GM18520 (cell line): Measurements from ENCODE around the gene NBEA.

Experiments used
- ATAC-seq: cut with Tn5 transposase; IDR thresholded peaks from one replicate; pipeline ENCODE4 v1.9.1; 2021; ENCODE audit not compliant: unreplicated experiment

NBEA gene

DNA sequence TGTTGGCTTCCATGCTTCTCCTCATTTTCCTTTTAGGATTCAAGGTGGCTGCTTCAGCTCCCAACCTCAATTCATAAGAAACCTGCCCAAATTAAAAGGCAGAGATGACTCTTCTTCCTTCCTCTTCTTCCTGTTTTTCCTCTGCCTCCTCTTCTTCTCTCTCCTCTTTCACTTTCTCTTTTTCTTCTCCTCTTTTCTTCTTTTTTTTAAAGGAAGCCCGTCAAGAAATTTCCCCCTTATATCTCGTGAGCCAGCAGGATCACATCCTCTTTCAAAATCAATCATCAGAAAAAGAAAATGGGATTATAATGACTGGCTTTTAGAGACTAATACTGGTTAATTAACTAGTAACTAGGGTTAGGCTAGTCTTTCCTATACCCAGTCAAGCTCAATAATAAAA, 220.3 kb downstream of the NBEA start:
- ATAC-seq: no peak

DNA sequence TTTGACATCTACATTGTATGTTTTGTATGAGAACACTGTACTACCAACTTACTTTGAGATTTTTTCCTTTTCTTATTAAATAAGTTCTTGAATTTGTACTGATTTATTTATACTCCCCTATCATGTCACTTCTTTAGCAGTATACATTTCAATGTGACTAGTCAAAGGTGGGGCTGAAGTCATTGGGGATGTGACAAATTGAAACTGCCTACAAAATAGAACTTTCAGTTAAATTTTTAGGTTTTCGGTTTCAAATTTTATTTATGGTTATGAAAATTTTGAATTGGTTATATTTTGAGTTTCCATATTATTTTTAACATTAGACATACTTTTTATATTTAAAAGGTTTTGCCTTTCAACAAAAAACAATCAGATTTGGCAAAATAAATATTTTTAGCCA, 221.6 kb downstream of the NBEA start:
- ATAC-seq: peak; percentile 28

DNA sequence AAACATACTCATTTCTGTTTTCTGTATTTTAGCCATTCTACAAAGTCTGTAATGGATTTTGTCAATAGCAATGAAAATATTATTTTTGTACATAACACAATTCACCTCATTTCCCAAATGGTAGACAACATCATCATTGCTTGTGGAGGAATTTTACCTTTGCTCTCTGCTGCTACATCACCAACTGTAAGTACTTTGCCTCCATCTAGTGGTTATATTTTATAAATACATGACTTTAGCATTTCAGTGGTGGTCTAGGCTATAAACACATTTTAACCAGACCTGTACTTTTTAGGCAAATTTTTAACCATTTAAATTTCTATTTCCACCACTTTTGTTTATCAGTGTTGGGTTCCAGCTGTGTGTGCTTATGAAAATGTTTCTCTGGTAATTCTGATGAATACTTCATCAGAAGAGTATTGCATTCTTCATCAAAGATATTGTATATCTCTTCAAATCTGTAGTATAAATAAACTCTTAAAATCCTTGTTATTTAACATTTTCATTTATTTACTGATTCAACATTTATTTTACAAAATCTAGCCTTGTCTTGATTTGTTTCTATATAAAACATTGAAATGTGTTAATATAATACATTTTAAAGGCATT, 222.4 kb downstream of the NBEA start:
- ATAC-seq: peak; percentile 65

DNA sequence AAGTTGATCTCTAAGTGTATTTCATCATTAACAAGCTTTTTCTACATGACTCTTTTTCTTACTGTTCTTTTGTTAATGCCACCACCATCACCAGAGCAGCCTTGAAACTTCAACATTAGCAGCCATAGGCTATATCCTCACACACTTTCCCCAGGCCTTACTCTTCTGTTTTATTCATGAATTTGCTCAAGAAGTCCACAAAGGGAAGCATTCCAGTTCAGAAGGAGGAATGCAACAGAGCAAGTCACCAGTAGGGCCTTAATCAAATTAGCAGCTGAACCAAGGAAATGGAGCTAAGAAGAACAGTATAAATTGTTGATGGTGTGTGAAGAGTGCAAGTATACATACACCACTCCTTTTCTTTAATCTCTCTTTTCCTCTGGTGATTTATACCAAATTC, 223.1 kb downstream of the NBEA start:
- no peak for ATAC-seq

DNA sequence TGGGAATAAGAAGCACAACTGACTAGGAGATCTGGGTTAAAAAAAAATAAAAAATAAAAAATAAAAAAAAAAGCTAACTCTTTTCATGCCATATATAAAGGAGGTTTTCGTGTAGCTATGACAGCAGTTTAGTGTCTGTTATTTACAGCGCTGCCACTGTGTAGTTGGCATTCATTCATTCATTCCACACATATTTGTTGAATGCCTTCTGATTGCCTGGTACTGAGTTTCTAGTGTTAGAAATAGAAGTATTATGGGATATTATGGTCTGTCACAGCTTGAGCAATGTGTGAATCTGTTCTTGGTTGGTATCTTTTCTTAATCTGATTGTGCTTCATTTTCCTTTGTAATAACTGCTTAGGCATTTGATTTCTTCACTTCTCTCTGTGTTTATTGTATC, 237.4 kb downstream of the NBEA start:
- ATAC-seq: no peak

DNA sequence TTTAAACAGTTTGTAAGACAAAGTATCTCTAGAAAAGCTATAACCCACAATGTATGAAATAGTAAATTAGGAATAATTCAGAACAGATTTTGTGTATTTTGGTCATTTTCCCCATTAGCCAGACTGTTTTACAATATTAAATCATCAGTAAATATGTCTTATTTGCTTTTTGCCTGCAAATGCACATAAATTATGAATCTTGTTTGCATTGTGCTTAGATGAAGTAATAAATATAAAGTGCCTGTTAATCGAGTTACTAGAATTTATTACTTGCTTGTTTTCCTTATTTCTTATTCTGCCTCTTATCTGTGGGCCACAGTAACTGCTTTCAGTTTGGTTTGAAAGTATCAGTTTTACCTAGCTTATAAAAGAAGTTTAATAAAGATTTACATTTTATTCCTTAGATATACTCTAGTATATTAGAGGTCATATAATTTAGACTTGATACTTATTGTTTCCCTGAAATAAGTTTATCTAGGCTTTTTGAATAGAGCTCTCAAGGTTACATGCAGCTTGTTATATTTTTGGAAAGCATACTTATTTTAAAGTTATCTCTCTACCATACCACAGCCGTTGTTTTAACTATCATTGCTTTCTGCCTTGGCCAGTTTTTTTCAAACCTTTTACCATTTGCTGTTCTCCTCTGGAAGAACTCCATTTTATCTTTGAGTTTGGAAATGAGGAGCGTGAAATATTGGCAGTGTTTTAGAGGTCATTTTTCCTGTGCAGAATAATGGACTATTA, 238.0 kb downstream of the NBEA start:
- no peak for ATAC-seq

DNA sequence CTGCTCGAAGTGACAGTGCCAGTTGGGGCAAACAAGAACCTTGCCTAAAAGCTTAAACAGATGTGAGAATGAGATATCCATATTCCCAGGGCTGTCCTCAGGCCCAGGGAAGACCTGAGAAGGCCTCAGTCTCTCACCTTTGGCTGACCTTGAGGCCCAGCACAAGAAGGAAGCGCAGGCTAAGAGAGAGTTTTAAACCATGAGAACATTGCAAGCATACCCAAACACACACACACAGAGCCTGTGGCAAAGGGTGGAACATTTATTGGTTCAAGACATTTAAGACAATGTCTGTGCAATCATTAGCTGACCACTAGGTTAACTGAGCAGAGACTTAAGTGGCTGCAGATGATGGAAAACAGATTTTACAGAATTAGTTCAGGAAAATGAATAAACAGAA, 248.2 kb downstream of the NBEA start:
- no peak for ATAC-seq

DNA sequence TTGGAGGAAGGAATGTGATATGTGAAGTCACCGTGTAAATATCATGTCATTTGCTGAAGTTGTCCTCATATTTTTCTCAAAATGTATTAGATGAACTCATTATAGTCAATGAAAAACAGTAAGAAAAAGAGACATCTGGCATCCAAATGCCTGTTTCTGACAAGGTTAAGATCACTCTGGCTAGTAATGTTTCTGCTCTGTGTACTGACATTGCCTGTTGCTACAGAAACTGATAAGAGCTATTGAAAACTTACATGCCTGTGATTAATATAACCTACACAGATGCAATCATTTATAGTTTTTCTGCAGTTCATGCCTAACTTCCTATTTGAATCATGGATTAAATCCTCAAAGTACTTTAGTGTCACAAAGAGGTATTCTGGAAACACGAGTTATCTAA, 249.8 kb downstream of the NBEA start:
- ATAC-seq: no peak

DNA sequence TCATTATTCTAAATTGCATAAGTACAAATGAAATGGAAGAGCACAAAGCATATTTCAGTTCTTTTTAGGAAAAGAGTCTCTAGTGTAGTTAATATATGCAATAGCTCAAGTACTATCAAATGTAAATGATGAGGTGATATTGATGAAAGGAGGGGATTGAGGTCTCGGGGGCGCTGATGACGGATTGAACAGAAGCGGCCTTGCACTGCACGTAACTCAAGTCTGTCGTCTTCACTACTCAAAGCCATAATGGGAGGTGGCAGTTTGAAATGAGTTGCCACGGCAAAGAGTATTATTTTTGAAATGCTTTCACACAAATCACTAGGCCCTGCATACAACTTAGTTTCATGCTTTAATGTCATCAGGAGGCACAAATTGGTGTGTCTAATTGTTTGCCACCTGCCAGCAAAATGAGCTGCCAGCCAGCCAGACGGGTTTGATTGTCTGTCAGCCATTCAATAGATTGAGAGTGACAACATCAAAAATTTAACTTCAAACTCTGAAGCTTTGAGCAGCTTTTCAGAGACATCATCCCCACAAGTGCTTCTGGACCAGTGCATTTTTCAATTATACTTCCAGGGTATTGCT, 256.6 kb downstream of the NBEA start:
- ATAC-seq: no peak

DNA sequence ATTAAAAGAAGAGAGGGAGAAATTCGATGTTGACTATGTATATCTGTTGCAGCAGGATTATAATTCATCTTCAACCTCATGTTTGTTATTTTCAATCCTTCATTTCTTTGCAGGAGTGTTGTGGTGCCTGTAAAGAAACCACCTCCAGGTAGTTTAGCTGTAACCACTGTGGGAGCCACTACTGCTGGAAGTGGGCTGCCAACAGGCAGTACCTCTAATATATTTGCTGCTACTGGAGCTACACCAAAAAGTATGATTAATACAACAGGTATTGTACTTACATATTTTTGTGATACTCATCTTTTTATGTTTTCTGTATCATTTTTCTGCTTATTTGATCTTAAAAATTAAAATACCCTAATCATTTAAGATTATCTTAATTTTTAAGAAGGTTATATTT, 266.5 kb downstream of the NBEA start:
- no peak for ATAC-seq

DNA sequence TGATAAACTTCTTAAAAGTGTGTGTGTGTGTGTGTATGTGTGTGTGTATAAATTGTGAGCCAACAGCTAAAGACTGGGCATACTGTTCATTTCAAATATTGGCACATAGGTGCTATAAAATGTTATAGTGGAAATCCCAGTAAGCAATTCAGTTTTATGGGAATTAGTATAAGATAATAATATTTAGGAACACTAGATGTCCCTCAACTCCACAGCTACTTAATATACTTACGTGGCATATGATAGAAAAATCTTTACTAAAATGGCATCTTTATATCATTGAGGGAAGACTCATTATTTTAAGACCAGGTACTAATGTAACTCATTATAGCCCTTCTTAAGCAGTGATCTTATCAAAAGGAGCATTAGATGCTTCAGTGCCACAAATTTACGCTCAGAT, 268.2 kb downstream of the NBEA start:
- ATAC-seq: no peak

DNA sequence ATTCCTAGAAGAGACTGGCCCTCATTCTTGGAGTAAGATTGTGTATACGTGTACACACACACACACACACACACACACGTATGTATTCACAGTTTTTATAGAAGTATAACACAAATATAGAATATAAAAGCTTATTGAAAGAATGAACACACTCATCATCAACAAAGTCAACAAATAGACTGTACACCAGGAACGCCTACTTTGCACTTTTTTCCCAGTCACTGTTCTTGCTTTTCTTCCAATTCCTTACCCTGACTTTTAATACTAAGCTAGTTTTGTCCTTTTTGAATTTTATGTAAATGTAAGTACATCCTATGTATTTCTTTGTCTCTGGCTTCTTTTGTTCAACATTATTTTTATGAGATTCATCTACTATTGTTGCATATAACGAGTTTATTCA, 269.9 kb downstream of the NBEA start:
- no peak for ATAC-seq

DNA sequence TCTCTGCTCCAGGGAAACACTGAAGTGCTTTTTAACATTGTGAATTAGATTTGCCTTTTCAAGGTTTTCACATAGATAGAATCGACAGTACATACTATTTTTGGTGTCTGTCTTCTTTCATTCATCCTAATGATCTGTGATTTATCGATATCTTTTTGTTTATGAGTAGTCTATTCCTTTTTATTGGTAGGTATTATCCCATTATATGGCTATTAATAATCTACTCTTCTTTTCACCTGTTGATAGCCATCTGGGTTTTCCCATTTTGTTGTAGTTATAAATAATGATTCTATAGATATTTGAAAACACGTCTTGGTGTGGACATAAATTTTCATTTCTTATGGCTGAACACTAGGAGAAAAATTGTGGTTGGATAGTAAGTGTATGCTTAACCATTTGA, 271.8 kb downstream of the NBEA start:
- ATAC-seq: no peak

DNA sequence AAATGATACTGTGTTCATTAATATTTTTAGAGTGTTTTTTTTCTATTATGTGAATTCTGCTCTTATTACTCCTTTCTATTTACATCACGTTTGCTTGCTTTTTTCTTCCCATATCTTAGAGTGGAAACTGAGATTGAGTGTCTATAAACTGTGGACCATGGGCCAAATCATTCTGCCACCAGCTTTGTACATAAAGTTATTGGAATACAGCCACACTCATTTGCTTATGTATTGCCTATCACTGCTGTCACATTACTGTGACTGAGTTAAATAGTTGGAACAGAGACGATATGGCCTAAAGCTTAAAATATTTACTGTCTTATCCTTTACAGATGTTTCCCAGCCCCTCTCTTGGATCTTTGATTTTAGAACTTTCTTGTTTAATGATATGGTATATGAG, 274.1 kb downstream of the NBEA start:
- no peak for ATAC-seq

DNA sequence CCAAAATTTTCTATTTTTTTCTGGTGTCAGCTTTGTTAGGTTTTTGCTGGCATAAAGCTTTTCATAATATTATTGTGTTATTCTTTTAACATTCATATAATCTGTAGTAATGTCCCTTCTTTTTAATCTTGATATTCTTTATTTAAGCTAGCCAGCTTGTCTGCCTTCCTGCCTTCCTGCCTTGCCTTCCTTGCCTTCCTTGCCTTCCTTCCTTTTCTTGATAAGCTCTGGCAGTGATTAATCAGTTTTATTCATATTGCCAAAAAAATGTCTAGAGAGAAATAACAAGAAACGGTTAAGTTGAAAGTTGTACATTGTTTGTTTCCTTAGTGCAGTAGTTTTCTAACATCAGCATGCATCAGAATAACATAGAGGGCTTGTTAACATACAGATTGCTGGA, 277.0 kb downstream of the NBEA start:
- no peak for ATAC-seq

DNA sequence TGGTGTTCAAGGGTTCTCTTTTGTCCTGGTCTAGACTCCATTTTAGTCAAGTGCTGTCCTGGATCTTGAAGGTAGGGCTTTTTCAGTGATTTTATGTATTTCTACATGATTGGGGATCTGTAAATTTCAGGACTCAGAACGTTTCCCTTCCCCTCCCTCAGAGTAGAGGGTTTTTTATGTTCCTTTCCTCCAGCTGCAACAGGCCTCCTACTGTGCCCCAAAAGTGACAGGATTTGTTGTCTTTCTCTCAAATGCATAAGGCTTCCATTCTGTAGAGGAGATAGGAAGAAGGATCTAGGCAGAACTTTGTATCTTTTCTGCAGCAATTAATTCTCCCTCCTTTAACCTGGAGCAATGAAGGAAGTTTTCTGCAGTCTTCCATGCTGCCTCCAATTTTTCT, 283.1 kb downstream of the NBEA start:
- no peak for ATAC-seq

DNA sequence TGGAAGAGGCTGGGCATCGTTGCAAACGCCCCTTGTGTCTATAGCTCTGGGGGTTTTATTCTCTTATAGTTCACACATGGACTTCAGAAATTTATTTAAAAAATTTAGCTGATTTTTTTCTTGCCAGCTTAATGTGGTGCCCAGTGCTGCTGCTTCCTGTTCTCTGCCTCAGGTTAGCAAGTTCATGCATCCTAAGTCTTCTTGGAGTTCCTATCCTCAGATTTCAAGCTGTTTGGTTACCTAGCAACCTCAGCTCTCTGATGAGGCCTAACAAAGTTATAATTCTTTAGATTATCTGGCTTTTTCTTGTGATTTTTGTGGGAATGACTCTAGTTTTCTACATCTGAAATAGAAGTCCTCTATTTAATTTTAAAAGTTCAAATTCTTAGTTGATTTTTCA, 283.5 kb downstream of the NBEA start:
- ATAC-seq: no peak

DNA sequence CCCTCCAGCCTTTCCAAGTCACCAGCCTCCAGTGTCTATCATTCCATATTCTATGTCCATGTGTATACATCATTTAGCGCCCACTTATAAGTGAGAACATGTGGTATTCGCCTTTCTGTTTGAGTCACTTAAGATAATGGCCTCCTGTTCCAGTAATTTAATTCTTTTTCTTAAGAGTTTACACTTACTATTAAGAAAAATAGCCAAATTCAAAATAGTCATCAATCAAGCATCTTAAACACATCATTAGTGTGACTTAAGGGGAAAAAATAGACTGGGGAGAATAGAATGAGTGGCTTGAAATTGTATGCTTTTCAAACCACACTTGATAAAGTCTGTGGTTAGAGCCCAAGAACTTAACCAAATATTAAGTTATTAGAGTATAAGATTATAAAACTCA, 286.5 kb downstream of the NBEA start:
- ATAC-seq: no peak

DNA sequence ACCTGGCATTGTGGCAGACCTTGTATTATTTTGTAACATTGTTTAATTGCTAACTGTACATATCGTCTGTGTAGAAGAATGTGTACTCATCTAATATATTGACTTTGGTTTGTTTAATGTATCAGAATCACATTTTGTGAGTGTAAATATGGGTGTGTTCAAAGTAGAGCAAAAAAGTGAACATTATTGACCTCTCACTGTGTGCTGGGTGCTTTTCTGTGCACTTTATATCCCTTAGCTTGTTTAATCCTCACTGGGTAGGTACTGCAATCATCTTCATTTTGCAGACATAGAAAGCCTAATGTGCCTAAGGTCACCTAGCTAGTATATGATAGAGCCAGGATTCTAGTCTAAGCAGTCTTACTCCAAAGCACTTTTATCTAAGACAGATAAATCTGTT, 289.4 kb downstream of the NBEA start:
- no peak for ATAC-seq

DNA sequence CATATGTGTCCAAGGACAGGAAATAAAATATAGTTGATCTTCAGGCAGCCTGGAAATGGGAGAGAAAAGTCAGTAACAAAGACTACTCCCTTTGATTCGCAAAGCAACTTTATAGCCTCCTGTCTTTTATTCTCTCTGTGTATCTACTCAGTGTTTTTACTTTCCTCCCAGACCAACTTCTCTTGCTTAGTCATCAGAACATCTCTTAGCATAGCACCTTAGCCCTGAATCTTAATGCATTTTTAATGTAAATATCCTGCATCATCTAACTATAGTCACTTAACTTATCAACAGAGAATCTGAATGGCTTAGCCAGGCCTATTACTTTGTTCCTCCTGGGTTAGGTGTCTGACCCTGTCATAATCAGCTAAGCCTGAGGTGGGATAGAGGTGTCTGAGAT, 296.2 kb downstream of the NBEA start:
- ATAC-seq: no peak

DNA sequence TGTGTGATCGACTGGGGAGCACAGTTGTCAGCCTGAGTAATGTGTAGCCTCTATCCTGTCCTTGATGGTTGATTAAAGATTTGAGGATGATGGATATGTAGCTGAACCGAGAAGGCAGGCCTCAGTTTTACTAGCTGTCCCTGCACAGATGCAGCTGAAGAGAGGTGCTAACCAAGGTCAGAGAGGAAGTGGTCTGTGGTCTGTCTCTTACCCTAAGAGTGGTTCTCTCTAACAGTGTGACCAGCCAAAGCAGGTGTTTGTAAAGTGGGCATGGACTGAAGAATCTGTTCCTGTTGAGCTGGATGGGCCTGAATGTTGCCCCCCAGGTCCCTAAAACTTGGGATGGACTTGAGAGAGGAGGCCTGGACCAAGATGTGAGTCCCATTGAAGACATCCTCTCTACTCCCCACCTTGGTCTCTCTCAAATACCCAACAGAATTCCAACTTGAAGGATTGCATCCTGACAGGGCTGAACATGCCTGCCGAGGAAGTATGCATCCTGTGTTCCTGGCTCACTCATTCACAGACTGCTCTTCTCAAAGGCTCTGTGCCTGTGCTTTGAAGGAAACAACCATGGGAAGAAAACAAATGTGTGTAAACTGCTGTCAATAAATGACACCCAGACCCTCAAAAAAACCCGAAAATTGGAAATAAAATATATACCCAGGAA, 310.6 kb downstream of the NBEA start:
- ATAC-seq: peak; percentile 99

DNA sequence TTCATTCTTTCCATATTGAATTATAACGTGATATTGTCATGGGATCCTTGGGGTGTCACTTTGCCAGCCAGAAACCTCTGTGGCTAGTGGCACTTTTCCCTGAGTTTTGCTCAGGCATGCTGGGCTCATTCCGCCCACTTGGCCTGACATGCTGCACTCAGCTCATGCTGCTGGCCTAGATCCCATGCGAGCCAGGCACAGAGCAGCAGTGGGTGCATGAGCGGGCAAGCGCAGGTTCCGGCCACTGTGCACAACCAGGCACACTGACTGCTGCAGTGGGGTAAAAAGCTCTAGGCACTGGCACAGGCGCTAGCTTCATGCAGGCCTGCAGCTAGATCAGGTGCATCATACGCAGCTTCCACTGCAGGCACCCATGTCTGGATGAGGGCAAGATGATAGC, 313.2 kb downstream of the NBEA start:
- ATAC-seq: no peak
